Smooth muscle cell (in vitro differentiated cells): ENCODE measurements around the gene ETFA. TPM values are rescaled to one million over a fixed set of nuclear protein-coding genes. Genes with fewer than 3 reads are reported as not detected.

Experiments
- DNase-seq: peaks from one replicate; lab custom pipeline; 2025; ENCODE audit not compliant: unreplicated experiment; lab: John Stamatoyannopoulos, UW
- H2AFZ ChIP-seq: fragments of 200-600 bp; sonication (generic); 2 replicates; pipeline ENCODE4 v1.6.0; 2016; ENCODE audit warnings: antibody characterized with exemption, low read depth, mild to moderate bottlenecking
- H3F3A ChIP-seq: fragments of 200-600 bp; sonication (generic); 2 replicates; pipeline ENCODE4 v1.6.0; 2017; ENCODE audit warnings: antibody characterized with exemption, low read depth
- H3K27ac ChIP-seq: fragments of 200-600 bp; sonication (generic); 2 replicates; pipeline ENCODE4 v1.5.1; 2016; ENCODE audit warnings: low read depth, mild to moderate bottlenecking
- H3K27me3 ChIP-seq: fragments of 200-600 bp; sonication (generic); 2 replicates; pipeline ENCODE4 v1.6.1; 2016; ENCODE audit warnings: low read depth, mild to moderate bottlenecking
- H3K36me3 ChIP-seq: fragments of 200-600 bp; sonication (generic); 2 replicates; pipeline ENCODE4 v1.5.1; 2016; ENCODE audit warnings: low read depth
- H3K4me1 ChIP-seq: fragments of 200-600 bp; sonication (generic); 2 replicates; pipeline ENCODE4 v1.5.1; 2016; ENCODE audit warnings: low read depth
- H3K4me2 ChIP-seq: fragments of 200-600 bp; sonication (generic); 2 replicates; pipeline ENCODE4 v1.6.0; 2016; ENCODE audit warnings: mild to moderate bottlenecking
- H3K4me3 ChIP-seq: fragments of 200-600 bp; sonication (generic); 2 replicates; pipeline ENCODE4 v1.5.1; 2016; ENCODE audit warnings: mild to moderate bottlenecking
- H3K79me2 ChIP-seq: fragments of 200-600 bp; sonication (generic); 2 replicates; pipeline ENCODE4 v1.6.0; 2016; ENCODE audit warnings: low read depth, mild to moderate bottlenecking
- H3K9ac ChIP-seq: fragments of 200-600 bp; sonication (generic); 2 replicates; pipeline ENCODE4 v1.6.0; 2016; ENCODE audit warnings: low read depth
- H3K9me3 ChIP-seq: fragments of 200-600 bp; sonication (generic); replicated peaks from 2 replicates; pipeline ENCODE4 v1.5.1; 2016; ENCODE audit warnings: low read depth
- H4K20me1 ChIP-seq: fragments of 200-600 bp; sonication (generic); 2 replicates; pipeline ENCODE4 v1.6.0; 2016; ENCODE audit warnings: low read depth
- CTCF ChIP-seq: fragments of 200-600 bp; sonication (generic); IDR thresholded peaks from 2 replicates; pipeline ENCODE4 v1.5.1; 2017; ENCODE audit warnings: borderline replicate concordance, mild to moderate bottlenecking, antibody characterized with exemption; ENCODE audit not compliant: insufficient read depth, poor library complexity, severe bottlenecking
- WGBS: methylation state at CpG from one replicate; pipeline ENCODE4 v1.1.7; 2016; ENCODE audit warnings: low lambda C conversion rate; 5-methylcytosine and 5-hydroxymethylcytosine counted together
- polyA plus RNA-seq: library from polyadenylated mRNA; unstranded; fragments of >200 nt; fragmentation: Nextera tagmentation; extraction: Ambion mirVana; gene quantifications from 2 replicates; pipeline ENCODE4 v1.2.1, GENCODE V29; 2016
- total RNA-seq: library from RNA; depleted of rRNA; stranded (reverse); fragments of >200 nt; gene quantifications from 2 replicates; pipeline ENCODE4 v1.2.3, GENCODE V29; 2014

ETFA gene
- total and polyA plus RNA-seq, 2 experiments from 2014 or later, result 98.0 to 119 TPM

GRCh38 chr15:76169911-76170800, 141.1 kb downstream of the ETFA start:
- Histone ChIP-seq H4K20me1 (no peaks in the 10 kb centered on the region), H3K4me2 (no peak overlapping the region), H3K79me2 (no peaks in the 10 kb centered on the region), H3K4me3 (no peak overlapping the region), H3K36me3 (no peaks in the 10 kb centered on the region), H3K27ac (no peak overlapping the region), H3F3A (no peaks in the 10 kb centered on the region), H3K4me1 (no peaks in the 10 kb centered on the region), H2AFZ (no peak overlapping the region), H3K9me3 (no peaks in the 10 kb centered on the region), H3K27me3 (no peaks in the 10 kb centered on the region), H3K9ac (no peak overlapping the region)
- DNase-seq, result no peak
- no peak for TF ChIP-seq CTCF
- 73% methylated on average over 16 of the region's 16 CpGs for WGBS

GRCh38 chr15:76169018-76169417, 142.3 kb downstream of the ETFA start:
- H3K27me3 ChIP-seq, result no peaks in the 10 kb centered on the region
- no peak overlapping the region for H3K27ac ChIP-seq
- no peaks in the 10 kb centered on the region for H3K79me2 ChIP-seq

GRCh38 chr15:76168237-76168984, 142.9 kb downstream of the ETFA start:
- DNase-seq, result no peak
- no peaks in the 10 kb centered on the region for H3K79me2 ChIP-seq
- H3K27me3 ChIP-seq, result no peaks in the 10 kb centered on the region
- H3K4me2 ChIP-seq, result no peak overlapping the region
- no peaks in the 10 kb centered on the region for H3F3A ChIP-seq
- WGBS, result 79% methylated on average over 14 of the region's 14 CpGs
- H3K36me3 ChIP-seq, result no peaks in the 10 kb centered on the region
- no peak overlapping the region for H3K9ac ChIP-seq
- no peaks in the 10 kb centered on the region for H3K9me3 ChIP-seq
- no peaks in the 10 kb centered on the region for H4K20me1 ChIP-seq
- no peak for TF ChIP-seq CTCF
- H3K27ac ChIP-seq, result no peak overlapping the region
- no peaks in the 10 kb centered on the region for H3K4me1 ChIP-seq
- H3K4me3 ChIP-seq, result no peak overlapping the region
- H2AFZ ChIP-seq, result no peak overlapping the region

More at GRCh38 chr15:76169018-76169417, 142.3 kb downstream of the ETFA start:
- WGBS, result 79% methylated on average over 4 of the region's 4 CpGs
- H2AFZ ChIP-seq, result no peak overlapping the region
- no peaks in the 10 kb centered on the region for H3K9me3 ChIP-seq
- H3K4me2 ChIP-seq, result no peak overlapping the region
- H3F3A ChIP-seq, result no peaks in the 10 kb centered on the region
- no peak for TF ChIP-seq CTCF
- H3K9ac ChIP-seq, result no peak overlapping the region
- no peaks in the 10 kb centered on the region for H3K36me3 ChIP-seq
- no peak for DNase-seq
- H3K4me3 ChIP-seq, result no peak overlapping the region
- no peaks in the 10 kb centered on the region for H3K4me1 ChIP-seq
- no peaks in the 10 kb centered on the region for H4K20me1 ChIP-seq
